HG02973 (cell line): ENCODE results near the gene RNF167.

Experiments used
- ATAC-seq: cut with Tn5 transposase; IDR thresholded peaks from one replicate; pipeline ENCODE4 v1.9.1; 2021; ENCODE audit warnings: moderate library complexity; ENCODE audit not compliant: unreplicated experiment

RNF167 gene

DNA sequence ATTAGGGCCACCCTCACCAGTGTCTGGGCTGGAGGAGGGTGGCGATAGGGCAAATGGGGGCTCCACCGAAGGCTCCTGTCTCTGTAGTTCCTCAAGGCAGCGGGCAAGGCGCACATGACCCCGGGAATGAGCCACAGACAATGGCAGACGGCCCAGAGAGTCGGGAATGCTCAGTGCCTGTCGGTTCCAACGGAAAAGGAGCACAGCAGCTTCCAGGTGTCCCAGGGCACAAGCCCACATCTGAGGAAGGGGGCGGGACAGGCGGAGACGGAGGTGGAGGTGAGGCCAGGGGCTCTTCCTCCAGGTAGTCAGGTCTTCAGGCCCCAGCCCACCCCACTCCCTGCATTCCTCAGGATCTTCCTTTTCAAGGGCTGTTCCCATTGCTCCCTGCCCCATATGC lies 32.7 kb downstream of the RNF167 start:
- no peak for ATAC-seq

DNA sequence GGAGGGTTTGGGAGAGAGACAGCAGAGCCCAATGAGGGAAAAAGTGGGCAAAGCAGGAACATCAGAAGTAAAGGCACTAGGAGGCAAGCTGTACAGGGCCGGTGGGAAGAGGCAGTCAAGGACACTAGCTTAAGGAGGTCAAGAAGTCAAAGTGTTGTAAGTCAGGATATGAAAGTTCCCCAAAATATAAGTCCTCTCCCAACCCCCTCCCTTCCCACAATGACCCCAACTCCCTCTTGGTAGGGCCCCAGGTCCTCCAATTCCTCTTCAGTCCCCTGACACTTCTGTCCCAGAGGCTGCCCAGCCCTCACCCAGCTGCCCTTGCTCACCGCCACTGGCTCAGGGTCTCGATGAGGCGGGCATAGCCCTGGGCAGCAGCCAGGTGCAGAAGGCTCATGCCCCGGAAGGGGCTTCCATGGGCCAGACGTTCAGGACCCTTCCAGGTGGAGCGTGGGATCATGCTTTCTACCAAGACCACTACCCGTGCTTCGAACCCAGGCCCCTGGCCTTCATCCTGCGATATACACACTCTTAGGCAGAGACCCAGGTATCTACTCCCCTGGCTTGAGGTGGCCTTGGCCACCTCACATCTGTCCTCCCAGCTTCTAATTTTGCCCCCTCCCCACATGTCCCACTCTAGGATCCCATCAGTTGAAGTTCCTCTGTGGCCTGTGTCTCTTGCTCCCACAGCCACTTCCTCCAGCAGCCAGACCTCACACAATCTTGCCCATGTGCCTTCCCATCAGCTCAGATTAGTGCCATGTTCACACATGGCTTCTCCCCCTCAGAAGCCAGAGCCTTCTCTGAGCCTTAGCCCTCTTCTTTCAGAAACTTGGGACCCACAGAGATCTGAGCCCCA lies 33.4 kb downstream of the RNF167 start:
- ATAC-seq, result no peak

DNA sequence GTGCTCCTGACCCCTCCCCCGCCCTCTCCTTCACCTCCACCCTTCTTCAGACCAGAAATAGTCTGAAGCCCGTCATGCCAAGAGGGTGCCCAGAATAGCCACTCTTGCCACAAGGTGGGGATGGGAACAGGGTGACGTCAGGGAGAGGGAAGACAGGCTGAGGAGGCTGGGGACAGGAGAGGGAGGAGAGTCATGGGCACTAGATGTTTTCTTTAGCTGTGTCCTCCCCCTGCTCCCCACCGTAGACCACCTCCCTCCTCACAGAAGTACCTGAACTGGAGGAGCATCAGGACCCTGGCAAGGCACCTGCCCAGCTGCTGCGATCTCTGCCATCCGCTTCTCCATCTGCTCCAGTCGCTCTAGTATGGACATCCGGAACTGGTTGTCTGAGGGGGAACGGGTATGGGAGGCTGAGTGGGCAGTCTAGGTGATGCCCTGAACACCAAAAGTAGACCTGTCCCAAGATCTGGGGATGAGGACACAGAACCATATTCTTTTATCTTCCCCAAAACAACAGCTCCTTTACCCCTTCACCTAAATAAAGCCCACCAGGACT lies 34.1 kb downstream of the RNF167 start:
- no peak for ATAC-seq

DNA sequence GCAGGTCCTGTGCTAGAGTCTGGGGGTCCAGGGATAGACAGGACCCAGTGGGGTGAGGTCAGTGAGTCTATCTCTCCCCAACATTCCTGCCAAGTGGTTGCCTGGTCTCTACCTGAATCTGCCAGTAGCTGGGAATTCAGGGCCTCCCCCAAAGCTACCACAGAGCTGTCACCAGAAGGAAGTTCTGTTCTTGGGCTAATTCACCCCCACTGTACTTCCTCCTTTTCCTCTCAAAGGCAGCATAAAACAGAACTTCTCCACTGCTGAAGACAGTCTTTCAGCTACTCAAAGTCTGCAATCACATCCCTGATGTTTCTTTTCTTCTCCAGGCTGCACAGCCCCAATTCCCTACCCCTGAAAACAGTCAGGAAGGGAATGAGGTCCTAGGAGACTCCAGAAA lies 38.7 kb downstream of the RNF167 start:
- ATAC-seq, result no peak

DNA sequence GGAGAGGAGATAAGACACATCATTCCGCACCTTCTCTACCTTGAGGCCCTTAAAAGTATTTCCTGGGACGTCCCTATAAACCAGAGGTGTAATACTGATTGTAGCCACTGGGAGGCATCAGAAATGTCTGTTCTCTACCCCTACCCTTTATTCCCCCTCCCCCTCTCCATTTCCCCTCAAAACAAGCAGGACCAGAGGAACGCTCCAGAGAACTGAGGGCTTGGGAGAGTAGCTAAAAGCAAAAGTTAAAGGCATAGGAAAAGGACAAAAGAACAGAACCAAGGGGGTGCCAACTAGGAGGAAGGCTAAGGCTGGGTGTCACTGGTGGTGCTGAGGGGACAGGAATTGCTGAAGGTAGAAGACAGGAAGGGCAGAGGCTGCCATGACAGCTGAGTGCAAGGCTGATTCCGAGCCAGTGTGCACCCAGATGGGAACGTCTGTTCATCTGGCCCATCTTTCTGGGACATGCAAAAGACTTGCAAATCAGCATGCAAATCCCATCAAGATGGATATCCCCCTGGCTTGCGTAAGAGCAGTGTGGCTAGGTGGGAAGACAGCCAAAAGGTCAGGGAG lies 40.7 kb downstream of the RNF167 start:
- ATAC-seq, result no peak

DNA sequence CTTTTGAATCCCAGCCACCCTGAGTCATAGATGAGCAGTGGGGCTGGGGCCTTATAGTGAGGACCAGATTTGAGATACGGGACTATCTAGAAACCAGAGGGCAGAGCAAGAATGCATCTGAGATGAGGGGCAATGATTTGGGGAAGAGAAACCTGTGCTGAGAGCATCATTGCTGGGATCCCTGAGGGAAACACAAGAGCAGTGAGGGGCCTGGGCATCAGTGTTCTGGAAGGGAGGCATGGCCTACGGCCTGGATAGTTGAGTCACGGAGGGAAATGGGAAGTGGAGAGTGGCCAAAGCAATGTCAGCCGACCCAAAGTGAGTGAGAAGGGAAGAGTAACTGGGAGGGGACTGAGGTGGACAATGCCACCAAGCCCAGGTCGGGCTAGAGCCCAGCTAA lies 42.2 kb downstream of the RNF167 start:
- ATAC-seq, result no peak

DNA sequence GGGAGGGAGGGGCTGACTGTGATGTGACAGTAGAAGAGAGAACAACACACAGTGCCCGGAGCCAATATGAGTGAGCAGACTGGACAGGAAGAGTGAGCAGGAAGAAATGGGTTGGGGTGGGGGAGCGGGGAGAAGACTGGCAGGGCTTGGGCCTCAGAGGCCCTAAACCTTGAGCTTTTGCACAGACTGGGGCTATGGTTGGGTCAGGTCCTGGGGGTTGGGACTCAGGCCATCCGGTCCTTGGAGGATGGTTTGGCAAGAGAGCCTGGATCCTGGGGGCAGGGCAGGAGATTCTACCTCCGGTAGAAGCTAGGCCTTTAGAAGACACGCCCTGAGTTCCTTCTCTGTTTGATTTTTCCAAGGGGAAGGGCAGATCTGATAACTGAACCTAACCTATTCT lies 46.3 kb downstream of the RNF167 start:
- ATAC-seq, result peak; percentile 4

DNA sequence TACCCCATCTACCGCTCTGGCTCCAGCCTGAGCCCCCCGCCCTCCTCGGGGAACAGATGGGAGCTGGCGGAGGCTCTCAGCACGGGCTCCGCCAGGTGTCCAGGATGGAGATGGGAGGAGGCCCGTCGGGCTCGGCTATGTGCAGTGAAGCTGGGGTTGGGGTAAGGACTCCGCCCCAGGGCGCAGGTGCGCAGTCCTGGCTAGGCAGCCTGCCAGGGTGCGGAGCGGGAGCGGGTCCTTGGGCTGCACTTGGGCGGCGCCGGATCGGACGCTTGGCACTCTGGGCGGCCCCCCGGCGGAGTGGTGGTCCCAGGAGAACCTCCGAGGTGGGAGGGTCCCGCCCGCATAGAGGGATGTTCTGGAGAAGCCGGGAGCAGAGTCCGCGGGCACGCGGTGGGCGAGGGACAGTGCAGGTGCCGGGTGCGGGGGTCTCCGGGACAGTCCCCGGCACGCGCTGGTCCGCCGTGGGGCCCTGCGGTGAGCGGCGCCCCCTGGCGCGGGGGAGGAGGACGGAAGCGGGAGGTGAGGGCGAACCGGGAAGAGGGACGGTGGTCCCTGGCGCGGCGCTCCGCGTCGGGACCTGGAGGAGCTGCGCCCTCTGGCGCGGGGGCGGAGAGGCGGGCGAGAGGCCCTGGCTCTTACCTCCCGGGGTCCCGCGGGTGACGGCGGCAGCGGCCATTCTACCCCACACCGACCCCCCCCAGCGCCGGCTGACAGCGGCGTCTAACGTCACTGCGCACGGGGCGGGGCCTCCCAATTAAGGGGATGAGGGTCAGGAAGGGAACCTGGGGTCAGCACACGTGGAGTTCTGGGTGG lies 47.1 kb downstream of the RNF167 start, which contains the start of gene CAMTA2:
Gene CAMTA2, minus strand, starts transcription at position 725 of the 816 bp plus-strand sequence. CDS start 1,453 bp downstream, outside the sequence.
- ATAC-seq, result peak; percentile 54

DNA sequence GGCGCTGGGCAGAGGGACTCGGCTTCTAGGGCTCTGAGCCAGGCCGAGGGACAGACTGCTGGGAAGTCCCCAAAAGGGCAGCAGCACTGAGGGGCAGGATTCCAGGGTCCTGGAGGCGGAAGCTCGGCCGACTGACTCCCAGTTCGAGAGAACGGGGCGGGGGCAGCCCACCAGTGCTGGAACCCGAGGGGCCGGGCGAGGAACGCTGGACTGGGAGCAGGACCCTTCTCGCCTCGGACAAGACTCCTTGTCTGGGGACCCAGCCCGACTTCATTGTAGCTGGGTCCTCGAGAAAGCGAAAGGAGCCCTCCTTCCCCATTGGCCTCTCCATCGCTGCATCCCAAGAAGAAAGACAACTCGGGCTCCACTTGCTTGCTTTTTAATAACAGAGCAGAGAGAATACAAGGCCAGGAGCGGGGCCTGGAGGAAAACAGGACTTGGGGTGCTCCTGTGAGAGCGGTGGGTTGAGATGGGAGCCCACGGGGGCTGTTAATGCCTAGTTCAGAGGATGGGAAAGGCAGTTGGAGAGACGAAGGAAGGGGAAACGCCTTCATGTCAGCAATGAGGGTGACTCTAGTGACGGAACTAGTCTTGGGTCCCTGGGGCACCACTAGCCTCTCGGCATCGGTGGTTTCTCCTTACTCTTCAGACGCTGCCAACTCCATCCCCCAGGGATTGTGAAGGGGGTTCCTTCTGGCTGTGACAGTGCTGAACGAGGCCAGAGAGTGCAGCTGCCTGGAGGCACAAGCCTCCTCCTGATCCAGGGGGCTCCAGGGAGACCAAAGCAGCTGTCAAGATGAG lies 47.9 kb downstream of the RNF167 start:
- ATAC-seq, result no peak

DNA sequence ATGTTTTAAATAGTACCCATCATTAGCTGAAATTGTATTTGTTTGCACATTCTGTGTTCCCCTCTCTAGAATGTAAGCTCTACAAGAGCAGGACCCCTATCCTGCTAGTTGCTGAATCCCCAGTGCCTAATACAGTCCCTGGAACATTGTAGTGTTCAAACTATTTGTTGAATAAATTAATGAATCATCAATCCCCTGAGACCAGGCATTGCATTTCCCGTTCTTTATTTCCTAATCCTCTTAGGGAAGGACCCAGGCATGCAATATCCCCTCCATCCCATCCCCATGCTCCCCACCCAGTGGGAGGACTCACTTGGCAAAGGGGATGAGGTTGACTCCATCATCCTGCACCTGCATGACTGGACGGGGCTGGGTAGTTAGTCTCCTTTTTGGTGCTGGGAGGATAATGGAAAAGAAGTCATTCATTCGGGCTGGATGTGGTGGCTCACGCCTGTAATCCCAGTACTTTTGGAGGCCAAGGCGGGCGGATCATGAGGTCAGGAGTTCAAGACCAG lies 54.1 kb downstream of the RNF167 start:
- ATAC-seq, result no peak
